Retinal pigment epithelial cell (primary cell): Measurements from ENCODE around the gene LRRC75A.

Experiments used
- DNase-seq: peaks from one replicate; pipeline ENCODE4 v3.0.0-alpha.2; 2010; ENCODE audit warnings: low read depth
- H3K4me3 ChIP-seq: 2 replicates; pipeline ENCODE4 v1.5.1; 2011; ENCODE audit warnings: mild to moderate bottlenecking, low read length, control low read depth, moderate library complexity
- CTCF ChIP-seq: conservative IDR thresholded peaks from 2 replicates; pipeline ENCODE4 v1.5.1; 2011; ENCODE audit warnings: low read depth, low read length, control low read depth, inconsistent platforms

Gene LRRC75A

DNA sequence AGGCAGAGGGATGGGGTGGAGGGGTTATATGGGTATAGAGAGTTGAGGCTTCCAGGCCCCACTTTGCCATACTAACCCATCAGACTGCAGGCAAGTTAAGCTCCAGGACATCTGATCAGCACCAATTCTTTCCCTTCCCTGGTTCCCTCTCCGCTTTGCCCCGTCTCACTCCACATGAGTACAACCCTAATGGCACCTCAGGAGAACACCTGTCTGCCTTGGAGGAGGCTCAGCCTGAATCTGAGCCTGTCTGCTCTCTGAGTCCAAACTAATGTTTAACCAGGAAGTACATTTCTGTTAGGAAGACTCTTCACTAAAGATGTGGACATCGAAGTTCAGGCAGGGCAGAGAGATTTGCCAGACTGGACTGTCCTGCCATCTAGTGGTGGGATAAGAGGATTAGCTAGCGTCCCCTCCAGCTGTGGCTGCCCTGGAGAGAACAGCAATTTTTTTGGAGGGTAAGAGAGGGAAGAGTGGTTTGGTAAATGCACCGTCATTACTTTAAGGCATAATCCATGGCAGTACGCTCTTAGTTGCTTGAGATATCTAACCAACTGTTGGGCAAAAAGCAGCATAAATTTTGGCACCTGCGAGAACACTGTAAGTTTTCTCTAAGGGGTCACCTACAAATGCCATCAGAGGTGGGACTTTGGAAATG is 29.2 kb upstream of the LRRC75A start:
- peak; percentile 47 for DNase-seq
- peak; percentile 89 for TF ChIP-seq CTCF

DNA sequence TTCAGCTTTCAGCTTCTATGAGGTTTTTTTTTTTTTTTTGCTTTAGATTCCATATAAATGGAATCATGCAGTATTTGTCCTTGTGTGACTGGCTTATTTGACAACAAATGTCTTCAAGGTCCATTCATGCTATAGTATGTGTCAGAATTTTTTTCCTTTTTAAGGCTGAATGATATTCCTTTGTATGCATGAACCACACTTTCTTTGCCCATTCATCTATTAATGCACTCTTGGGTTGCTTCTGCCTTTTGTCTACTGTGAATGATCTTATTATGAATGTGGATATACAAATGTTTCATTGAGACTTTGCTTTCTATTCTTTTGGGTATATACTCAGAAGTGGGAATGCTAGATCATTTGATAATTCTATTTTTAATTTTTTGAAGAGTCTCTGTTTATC is 27.0 kb upstream of the LRRC75A start:
- DNase-seq: no peak
- TF ChIP-seq CTCF: no peak

More for the DNA sequence above, 29.2 kb upstream of the LRRC75A start:
- no peak overlapping the region for H3K4me3 ChIP-seq

DNA sequence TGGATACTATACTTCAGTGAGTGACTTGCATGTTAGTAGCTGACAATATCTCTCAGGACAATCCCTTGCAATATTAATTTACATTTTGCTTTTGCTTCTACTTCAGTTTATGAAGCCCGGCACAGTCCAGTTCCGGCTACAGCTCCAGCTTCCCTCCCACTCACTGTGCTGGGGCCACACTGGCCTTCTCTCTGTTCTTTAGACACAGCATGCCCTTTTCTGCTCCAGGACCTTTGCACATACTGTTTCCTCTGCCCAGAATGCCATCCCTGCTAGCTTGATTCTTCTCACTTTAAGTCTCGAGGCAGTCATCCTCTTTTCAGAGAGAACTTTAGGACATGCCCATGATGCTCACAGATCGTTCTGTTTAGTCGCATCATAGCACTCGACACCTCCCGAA is 25.5 kb upstream of the LRRC75A start:
- H3K4me3 ChIP-seq: no peak overlapping the region
- no peak for TF ChIP-seq CTCF
- DNase-seq: no peak

More for the DNA sequence above, 27.0 kb upstream of the LRRC75A start:
- H3K4me3 ChIP-seq: no peak overlapping the region

GRCh38 chr17:16516594-16517051 is 24.6 kb upstream of the LRRC75A start:
- TF ChIP-seq CTCF: no peak
- peak; percentile 25 for DNase-seq
- H3K4me3 ChIP-seq: no peak overlapping the region

DNA sequence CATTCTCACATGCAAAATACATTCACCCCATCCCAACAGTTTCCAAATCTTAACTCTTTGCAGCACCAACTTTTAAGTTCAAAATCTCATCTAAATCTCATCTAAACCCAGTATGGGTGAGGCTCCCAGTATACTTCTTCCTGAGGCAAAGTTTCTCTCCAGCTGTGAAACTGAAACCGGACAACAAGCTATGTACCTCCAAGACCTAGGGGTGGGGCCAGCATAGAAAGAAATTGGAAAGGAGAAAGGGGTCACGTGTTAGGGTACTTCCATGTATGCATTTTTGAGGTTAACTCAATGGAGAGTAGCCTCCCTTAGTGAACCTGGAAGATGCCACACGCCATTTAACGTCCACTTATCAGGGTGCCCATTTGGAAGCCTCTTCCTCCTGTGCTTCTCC is 23.9 kb upstream of the LRRC75A start:
- no peak for DNase-seq
- no peak for TF ChIP-seq CTCF
- no peak overlapping the region for H3K4me3 ChIP-seq

- H3K4me3 ChIP-seq: no peak overlapping the region
- TF ChIP-seq CTCF: no peak
- no peak for DNase-seq
Measured at GRCh38 chr17:16513873-16514272, 21.9 kb upstream of the LRRC75A start.

GRCh38 chr17:16512011-16512410 is 20.0 kb upstream of the LRRC75A start:
- H3K4me3 ChIP-seq: no peak overlapping the region
- no peak for TF ChIP-seq CTCF
- DNase-seq: no peak
